Gastroesophageal sphincter (tissue), 3 donors: Measurements from ENCODE around the gene ZNF367.

Experiments used
- CTCF ChIP-seq, 4 experiments: fragments of 200-600 bp in 2 of 4; fragments of 450-650 bp in 2 of 4; sonication (generic) in 1 of 4; IDR thresholded peaks; one replicate each; pipeline ENCODE4 v1.5.1; 2017 to 2019; ENCODE audit warnings: antibody characterized with exemption in 4 of 4, mild to moderate bottlenecking in 2 of 4, moderate library complexity in 2 of 4
- EP300 ChIP-seq: sonication (generic); formaldehyde crosslinking; IDR thresholded peaks from one replicate; pipeline ENCODE4 v1.6.1; 2017; ENCODE audit warnings: antibody characterized with exemption, mild to moderate bottlenecking
- POLR2A ChIP-seq, 2 donors: fragments of 450-650 bp; IDR thresholded peaks; one replicate each; pipeline ENCODE4 v1.6.1; 2017; ENCODE audit warnings: antibody characterized with exemption in 2 of 2, mild to moderate bottlenecking in 2 of 2, moderate library complexity in 1 of 2
- POLR2AphosphoS5 ChIP-seq: sonication (generic); formaldehyde crosslinking; IDR thresholded peaks from one replicate; pipeline ENCODE4 v1.6.1; 2017; ENCODE audit warnings: antibody characterized with exemption

GRCh38 chr9:96382175-96382574 lies 36.0 kb downstream of the ZNF367 start:
- TF ChIP-seq POLR2A (IDR thresholded peaks at IDR 0.05): no peak
- TF ChIP-seq CTCF (IDR thresholded peaks at IDR 0.05): no peak
- no peak for TF ChIP-seq POLR2AphosphoS5
- no peak for TF ChIP-seq EP300
